ENCODE data around the gene ELMO3. TPM values are rescaled to one million over a fixed set of nuclear protein-coding genes. Genes with fewer than 3 reads are reported as not detected.

ELMO3 gene
- total and polyA plus RNA-seq, 2 of the 13 experiments (the other 11 are each of a cell fraction or from before 2014, with no cell fraction given) = 2.6 to 4.0 TPM

GRCh38 chr16:67150047-67150832 is 48.7 kb upstream of the ELMO3 start:
- FAIRE-seq = no peak
- H3K27ac ChIP-seq (ENCODE audit: extremely low read length, insufficient read depth, low read length) = peak overlapping the region; percentile 1
- ChIA-PET POLR2A (interaction anchor here (0.5 to 4.1 kb wide), 15 partner anchors 9 to 245 kb away, joined by 3 to 31 read pairs (median 6); partner anchors contain the start of genes CBFB, FBXL8, NOL3 and PHAF1), CTCF (ENCODE audit: low intra/inter-chr PET ratio, low total read pairs) (no interaction called here)
- H3K79me2 ChIP-seq (ENCODE audit: insufficient read depth, low read length) = no peaks in the 10 kb centered on the region
- peaks cover 23 to 39% of the 10 kb centered on the region in 2 experiments for H3K36me3 ChIP-seq (replicated peaks in 1 of 2; ENCODE audit: control insufficient read depth in 1 of 2, insufficient read depth in 2 of 2, low read length in 2 of 2)
- peaks cover 18% of the 10 kb centered on the region for H3K4me1 ChIP-seq (ENCODE audit: insufficient read depth, low read length)
- in situ Hi-C loops (cut with HindIII; ENCODE audit: extremely low pct_ligation_motif_present, low pct_unique_long_range_greater_than_20kb) (no loop called here), intact Hi-C loops (cut with micrococcal nuclease; ENCODE audit: unreplicated experiment) (loop anchor here (10.0 kb wide), 1 partner anchor 255 kb away; no protein-coding TSS in a partner anchor)
- peak; percentile 28 for ATAC-seq
- no peak overlapping the region for H2AFZ ChIP-seq (ENCODE audit: low read length)
- peak overlapping the region; percentile 96 for H3K4me2 ChIP-seq (ENCODE audit: low read depth, low read length)
- peaks cover 9% of the 10 kb centered on the region; the same call in 1 of the 2 replicates for H4K20me1 ChIP-seq (ENCODE audit: insufficient read depth, low read length)
- no peaks in the 10 kb centered on the region for H3K9me3 ChIP-seq (ENCODE audit: low read length)
- H3K27me3 ChIP-seq (ENCODE audit: control insufficient read depth in 1 of 2, insufficient read depth in 2 of 2, low read length in 2 of 2) = no peaks in the 10 kb centered on the region; a peak in 1 of 5 replicates
- no TSS peak for BruUV-seq (replicated peaks)
- WGBS (ENCODE audit: low lambda C conversion rate) = 84% methylated on average over 71 of the region's 94 CpGs
- peak overlapping the region; percentile 64 to 77 (median 73) for H3K4me3 ChIP-seq (replicated peaks in 1 of 3; ENCODE audit: insufficient read depth in 1 of 3, low read depth in 2 of 3, low read length in 3 of 3)
- H3K9ac ChIP-seq (ENCODE audit: insufficient read depth, low read depth, low read length) = peak overlapping the region; percentile 63
- DNase-seq (ENCODE audit: low spot score) = no peak
- TF ChIP-seq RFXANK (CRISPR knock-in tag; IDR thresholded peaks at IDR 0.05) (no peak), PRDM10 (CRISPR knock-in tag; IDR thresholded peaks at IDR 0.05; ENCODE audit: low read depth) (no peak), TCF12 (IDR thresholded peaks at IDR 0.05) (no peak), TCF12 (CRISPR knock-in tag; IDR thresholded peaks at IDR 0.05) (0 out of 2 replicates have a peak, but pooled peaks have one; percentile 41), ZHX1 (CRISPR knock-in tag; IDR thresholded peaks at IDR 0.05; ENCODE audit: low read depth) (peak; percentile 83; the same call in 1 of the 2 replicates), ZFP62 (CRISPR knock-in tag; IDR thresholded peaks at IDR 0.05) (no peak), MIXL1 (CRISPR knock-in tag; IDR thresholded peaks at IDR 0.05) (no peak), ZNF121 (CRISPR knock-in tag; IDR thresholded peaks at IDR 0.05) (no peak), NFE2L1 (CRISPR knock-in tag; IDR thresholded peaks at IDR 0.05; ENCODE audit: borderline replicate concordance) (no peak), ISX (CRISPR knock-in tag; conservative IDR thresholded peaks at IDR 0.05) (no peak), ZNF773 (CRISPR knock-in tag; IDR thresholded peaks at IDR 0.05; ENCODE audit: borderline replicate concordance) (0 out of 2 replicates have a peak, but pooled peaks have one; percentile 4), ELF3 (CRISPR knock-in tag; IDR thresholded peaks at IDR 0.05) (no peak), EP300 (IDR thresholded peaks at IDR 0.05; ENCODE audit: low read depth in 2 of 2, low read length in 2 of 2) (no peak), EP300 (CRISPR knock-in tag; IDR thresholded peaks at IDR 0.05; ENCODE audit: borderline replicate concordance) (no peak), SALL1 (CRISPR knock-in tag; IDR thresholded peaks at IDR 0.05) (no peak), CCDC6 (CRISPR knock-in tag; IDR thresholded peaks at IDR 0.05) (no peak), ZNF441 (CRISPR knock-in tag; IDR thresholded peaks at IDR 0.05; ENCODE audit: borderline replicate concordance) (no peak), KDM5B (CRISPR knock-in tag; IDR thresholded peaks at IDR 0.05; ENCODE audit: borderline replicate concordance) (peak; percentile 22; the same call in 1 of the 2 replicates)

Measured in HepG2 (cell line).